Endothelial cell (in vitro differentiated cells): ENCODE measurements around the gene BASP1. TPM values are rescaled to one million over a fixed set of nuclear protein-coding genes. Genes with fewer than 3 reads are reported as not detected.

Experiments used
- DNase-seq: peaks from one replicate; pipeline ENCODE4 v3.0.0; 2021; ENCODE audit warnings: low spot score
- H3K27ac Mint-ChIP-seq: one replicate; pipeline ENCODE4 v1.8.0; 2021; ENCODE audit warnings: mixed read lengths, inconsistent platforms; ENCODE audit not compliant: unreplicated experiment
- H3K27me3 Mint-ChIP-seq: one replicate; pipeline ENCODE4 v1.8.0; 2021; ENCODE audit warnings: mild to moderate bottlenecking, moderate library complexity, mixed read lengths, inconsistent platforms; ENCODE audit not compliant: unreplicated experiment
- H3K36me3 Mint-ChIP-seq: one replicate; pipeline ENCODE4 v1.8.0; 2021; ENCODE audit warnings: mild to moderate bottlenecking, low read depth, mixed read lengths, inconsistent platforms; ENCODE audit not compliant: unreplicated experiment
- H3K4me1 Mint-ChIP-seq: one replicate; pipeline ENCODE4 v1.8.0; 2021; ENCODE audit warnings: mild to moderate bottlenecking, mixed read lengths, inconsistent platforms; ENCODE audit not compliant: unreplicated experiment
- H3K4me3 Mint-ChIP-seq: one replicate; pipeline ENCODE4 v1.8.0; 2021; ENCODE audit warnings: mild to moderate bottlenecking, mixed read lengths, inconsistent platforms; ENCODE audit not compliant: unreplicated experiment
- H3K9me3 Mint-ChIP-seq: one replicate; pipeline ENCODE4 v1.8.0; 2021; ENCODE audit warnings: mixed read lengths, inconsistent platforms; ENCODE audit not compliant: unreplicated experiment
- total RNA-seq: library from RNA; stranded (reverse); fragmentation: NEBNext Ultra II Directional; extraction: Animal tissue kit (Norgen Biotek cat#: 25700); gene quantifications from one replicate; pipeline ENCODE4 v1.2.1, GENCODE V29; 2021; ENCODE audit not compliant: unreplicated experiment
- TF ChIP-seq, protein P1 (sequence below): fragments of 200-600 bp; sonication (generic); IDR thresholded peaks from one replicate; pipeline ENCODE4 v1.5.0; 2021; ENCODE audit warnings: antibody characterized with exemption; ENCODE audit not compliant: unreplicated experiment

The BASP1 gene
- total RNA-seq, 1 donor from 2014 or later = 95.2 TPM

- TF ChIP-seq, protein P1, sequence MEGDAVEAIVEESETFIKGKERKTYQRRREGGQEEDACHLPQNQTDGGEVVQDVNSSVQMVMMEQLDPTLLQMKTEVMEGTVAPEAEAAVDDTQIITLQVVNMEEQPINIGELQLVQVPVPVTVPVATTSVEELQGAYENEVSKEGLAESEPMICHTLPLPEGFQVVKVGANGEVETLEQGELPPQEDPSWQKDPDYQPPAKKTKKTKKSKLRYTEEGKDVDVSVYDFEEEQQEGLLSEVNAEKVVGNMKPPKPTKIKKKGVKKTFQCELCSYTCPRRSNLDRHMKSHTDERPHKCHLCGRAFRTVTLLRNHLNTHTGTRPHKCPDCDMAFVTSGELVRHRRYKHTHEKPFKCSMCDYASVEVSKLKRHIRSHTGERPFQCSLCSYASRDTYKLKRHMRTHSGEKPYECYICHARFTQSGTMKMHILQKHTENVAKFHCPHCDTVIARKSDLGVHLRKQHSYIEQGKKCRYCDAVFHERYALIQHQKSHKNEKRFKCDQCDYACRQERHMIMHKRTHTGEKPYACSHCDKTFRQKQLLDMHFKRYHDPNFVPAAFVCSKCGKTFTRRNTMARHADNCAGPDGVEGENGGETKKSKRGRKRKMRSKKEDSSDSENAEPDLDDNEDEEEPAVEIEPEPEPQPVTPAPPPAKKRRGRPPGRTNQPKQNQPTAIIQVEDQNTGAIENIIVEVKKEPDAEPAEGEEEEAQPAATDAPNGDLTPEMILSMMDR = no peak
- H3K27me3 Mint-ChIP-seq = no peaks in the 10 kb centered on the region
- no peak for DNase-seq
- H3K36me3 Mint-ChIP-seq = no peaks in the 10 kb centered on the region
- no peaks in the 10 kb centered on the region for H3K9me3 Mint-ChIP-seq
- H3K4me3 Mint-ChIP-seq = no peak overlapping the region
- no peak overlapping the region for H3K27ac Mint-ChIP-seq
- peaks cover 9% of the 10 kb centered on the region for H3K4me1 Mint-ChIP-seq
Observed at GRCh38 chr5:17177501-17178372, 39.7 kb upstream of the BASP1 start.

DNA sequence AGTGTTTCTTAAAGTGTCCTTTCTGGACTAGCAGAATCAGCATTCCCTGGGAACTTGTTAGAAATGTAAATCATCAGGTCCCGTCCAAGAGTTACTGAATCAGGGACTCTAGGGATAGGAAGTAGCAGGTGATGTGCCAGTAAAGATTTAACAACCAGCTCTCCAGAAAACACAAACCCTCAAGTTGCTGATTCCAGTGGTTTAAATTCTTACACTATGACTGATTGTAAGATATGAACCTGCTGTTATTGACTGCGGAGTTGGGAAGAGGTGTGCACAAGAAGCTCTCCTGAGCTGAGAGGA is 39.1 kb upstream of the BASP1 start:
- H3K4me1 Mint-ChIP-seq = peaks cover 9% of the 10 kb centered on the region
- no peaks in the 10 kb centered on the region for H3K9me3 Mint-ChIP-seq
- H3K4me3 Mint-ChIP-seq = no peak overlapping the region
- TF ChIP-seq, protein P1 = no peak
- no peaks in the 10 kb centered on the region for H3K36me3 Mint-ChIP-seq
- no peak overlapping the region for H3K27ac Mint-ChIP-seq
- H3K27me3 Mint-ChIP-seq = no peaks in the 10 kb centered on the region
- no peak for DNase-seq

GRCh38 chr5:17180330-17180843 is 37.0 kb upstream of the BASP1 start:
- TF ChIP-seq, protein P1 = no peak
- Mint-ChIP-seq H3K4me3 (no peak overlapping the region), H3K4me1 (peaks cover 14% of the 10 kb centered on the region), H3K27ac (no peak overlapping the region), H3K36me3 (no peaks in the 10 kb centered on the region), H3K27me3 (peaks cover under 1% of the 10 kb centered on the region), H3K9me3 (no peaks in the 10 kb centered on the region)
- no peak for DNase-seq

DNA sequence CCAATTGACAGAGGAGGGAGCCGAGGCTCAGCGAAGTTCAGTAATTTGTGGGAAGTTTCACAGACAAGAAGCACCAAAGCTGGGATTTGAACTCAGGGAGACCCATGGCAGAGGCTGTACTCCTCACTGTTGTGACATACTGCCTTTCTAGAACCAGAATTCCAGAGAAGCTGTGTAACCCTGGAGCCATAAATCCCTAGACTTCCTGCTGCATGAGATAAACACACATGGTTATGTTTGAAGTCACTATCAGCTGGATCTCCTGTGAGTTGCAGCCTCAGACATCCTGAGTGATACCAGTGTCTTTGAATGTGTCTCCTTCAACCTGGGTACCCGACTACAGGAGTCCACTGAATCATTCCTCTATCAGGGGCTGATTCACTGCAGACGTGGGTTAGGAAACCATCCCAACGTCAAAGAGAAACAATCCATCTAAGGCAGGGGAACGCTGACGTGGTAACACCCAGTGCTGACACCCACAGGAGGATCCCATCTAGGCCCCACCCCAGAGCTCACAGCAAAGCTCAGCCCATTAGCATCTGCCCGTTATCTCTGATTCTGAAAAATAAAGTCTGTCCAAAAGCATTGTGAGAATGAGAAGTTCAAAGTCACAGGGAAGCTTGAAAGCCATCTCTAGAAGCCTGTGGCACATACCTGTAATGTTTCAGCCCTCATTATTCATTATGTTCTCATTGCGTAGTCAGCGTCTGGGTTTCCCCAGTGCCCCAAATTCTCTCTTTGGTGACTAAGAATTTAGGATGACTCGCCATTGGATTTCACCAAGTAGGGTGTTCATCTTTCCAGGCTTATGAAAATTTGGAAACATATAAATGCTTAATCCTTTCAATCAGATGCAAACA is 36.3 kb upstream of the BASP1 start:
- no peaks in the 10 kb centered on the region for H3K36me3 Mint-ChIP-seq
- no peak overlapping the region for H3K4me3 Mint-ChIP-seq
- H3K4me1 Mint-ChIP-seq = peaks cover 15% of the 10 kb centered on the region
- no peaks in the 10 kb centered on the region for H3K9me3 Mint-ChIP-seq
- no peak for DNase-seq
- no peak overlapping the region for H3K27ac Mint-ChIP-seq
- peaks cover 3% of the 10 kb centered on the region for H3K27me3 Mint-ChIP-seq
- TF ChIP-seq, protein P1 = no peak

- peaks cover 5% of the 10 kb centered on the region for H3K36me3 Mint-ChIP-seq
- H3K4me3 Mint-ChIP-seq = no peak overlapping the region
- H3K27me3 Mint-ChIP-seq = peaks cover 3% of the 10 kb centered on the region
- TF ChIP-seq, protein P1 = no peak
- peaks cover 22% of the 10 kb centered on the region for H3K4me1 Mint-ChIP-seq
- H3K9me3 Mint-ChIP-seq = no peaks in the 10 kb centered on the region
- no peak for DNase-seq
- no peak overlapping the region for H3K27ac Mint-ChIP-seq
Observed at GRCh38 chr5:17182494-17182893, 34.9 kb upstream of the BASP1 start.
